Stimulated activated CD4-positive, alpha-beta T cell treated with anti-CD3 and anti-CD28 coated beads, Interleukin-2, amount 100 ng/mL, for 4 hours (primary cell): Measurements from ENCODE around the gene SH3PXD2A.
"Not testable (repeated sequence)": the region's sequence is repeated elsewhere in the genome, so short reads cannot be mapped to it uniquely, and the experiment has no call there.

Source experiments
- DNase-seq: peaks from one replicate; pipeline ENCODE4 v3.0.0-alpha.2; 2020; ENCODE audit warnings: low read depth

Gene SH3PXD2A

DNA sequence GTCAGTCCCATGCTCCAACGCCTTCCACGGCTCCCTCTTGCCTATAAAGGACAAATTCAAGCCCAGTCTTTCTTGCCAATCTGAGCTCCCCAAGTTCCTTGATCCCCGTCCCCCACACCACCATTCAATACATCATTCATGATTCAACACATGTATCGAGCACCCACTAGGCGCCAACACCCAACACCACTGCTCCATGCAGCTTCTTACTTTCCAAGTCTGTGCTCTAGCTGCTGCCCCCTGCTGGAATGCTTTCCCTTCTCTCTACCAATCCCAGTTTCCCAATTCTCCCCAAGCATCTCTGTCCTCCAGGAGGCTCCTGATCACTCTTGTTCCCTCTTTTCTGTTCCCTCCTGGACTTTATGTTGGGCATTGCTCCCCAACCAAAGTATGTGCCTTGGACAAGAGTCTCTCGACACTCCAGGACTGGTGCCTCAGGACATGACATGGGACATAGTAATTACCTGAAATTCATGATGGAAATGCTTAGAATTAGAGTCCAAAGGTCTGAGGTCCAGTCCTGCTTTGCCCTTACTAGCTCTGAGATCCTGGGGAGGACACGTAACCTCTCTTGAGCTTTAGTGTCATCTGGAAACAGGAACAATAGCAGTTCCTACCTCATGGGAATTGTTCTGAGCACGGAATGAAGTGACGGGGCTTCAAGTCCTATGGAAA, 189.2 kb downstream of the SH3PXD2A start:
- no peak for DNase-seq

DNA sequence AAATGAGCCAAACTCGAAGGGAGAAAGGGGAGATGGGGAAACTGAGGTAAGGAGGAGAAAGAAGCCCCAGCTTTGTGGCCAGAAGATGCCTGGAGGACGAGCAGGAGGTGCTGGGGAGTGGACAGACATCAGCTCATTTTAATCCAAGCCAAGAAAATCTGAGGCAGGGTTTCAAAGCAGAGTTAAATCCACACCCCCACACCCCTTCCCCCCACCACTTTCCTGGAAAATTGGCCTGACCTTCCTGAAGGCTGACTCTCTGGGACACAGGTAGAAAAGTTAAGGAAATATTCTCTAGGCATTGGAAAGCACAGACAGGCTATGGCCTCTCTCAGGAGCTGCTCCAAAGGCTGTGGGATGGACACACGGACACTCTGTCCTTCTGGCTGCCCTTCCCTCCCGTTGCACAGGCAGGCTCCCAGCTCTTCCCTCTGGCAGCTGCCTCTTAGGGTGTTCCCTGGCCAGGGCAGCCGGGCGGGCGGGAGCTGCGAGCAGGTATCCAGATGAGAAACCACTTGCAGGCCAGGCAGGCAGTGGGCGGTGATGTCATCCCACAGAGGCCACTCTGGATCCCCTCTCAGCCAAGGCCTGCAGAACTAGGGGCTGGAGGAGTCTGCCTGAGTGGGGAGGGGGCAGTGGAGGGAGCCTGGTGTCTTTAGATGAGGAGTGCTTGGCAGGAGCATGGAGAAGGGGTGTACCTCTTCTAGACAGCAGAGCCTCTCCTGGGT, 190.1 kb downstream of the SH3PXD2A start:
- DNase-seq, result no peak

DNA sequence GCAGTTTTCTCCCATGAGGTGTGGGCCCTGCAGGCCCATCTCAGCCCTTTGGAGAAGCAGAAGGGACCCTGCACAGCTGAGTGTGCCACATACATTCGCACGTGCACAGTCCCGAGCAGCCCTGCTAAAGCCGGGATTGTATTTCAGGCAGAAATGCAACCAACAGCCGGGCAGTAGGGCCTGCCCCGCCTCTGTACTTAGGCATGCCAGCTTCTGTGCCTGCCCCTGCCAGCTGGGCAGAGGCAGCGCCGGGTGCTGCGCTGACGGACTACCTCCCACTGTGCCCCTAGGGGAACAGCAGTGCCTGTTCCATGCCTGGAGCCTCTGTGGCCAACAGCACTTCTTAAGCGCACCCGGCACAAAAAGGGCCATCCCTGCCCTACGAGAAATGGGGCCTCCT, 191.6 kb downstream of the SH3PXD2A start:
- DNase-seq, result no peak

DNA sequence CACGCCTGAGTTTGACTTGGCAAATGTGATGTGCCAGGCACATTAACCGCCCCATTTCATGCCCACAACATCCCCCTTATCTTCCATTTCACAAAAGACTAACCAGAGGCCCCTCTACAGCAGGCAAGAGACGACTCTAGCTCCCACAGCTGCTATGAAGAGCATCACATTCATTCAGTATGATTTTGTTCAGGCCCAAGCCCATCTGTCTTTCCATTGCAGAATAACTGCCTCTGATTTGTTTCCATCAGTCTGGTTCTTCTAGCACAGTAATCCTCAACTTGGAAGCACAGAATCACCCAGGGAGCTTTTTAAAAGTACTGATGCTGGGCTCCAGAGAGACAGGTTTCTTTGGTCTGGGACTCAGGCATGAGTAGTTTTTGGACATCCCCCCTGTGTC, 192.1 kb downstream of the SH3PXD2A start:
- DNase-seq, result no peak

DNA sequence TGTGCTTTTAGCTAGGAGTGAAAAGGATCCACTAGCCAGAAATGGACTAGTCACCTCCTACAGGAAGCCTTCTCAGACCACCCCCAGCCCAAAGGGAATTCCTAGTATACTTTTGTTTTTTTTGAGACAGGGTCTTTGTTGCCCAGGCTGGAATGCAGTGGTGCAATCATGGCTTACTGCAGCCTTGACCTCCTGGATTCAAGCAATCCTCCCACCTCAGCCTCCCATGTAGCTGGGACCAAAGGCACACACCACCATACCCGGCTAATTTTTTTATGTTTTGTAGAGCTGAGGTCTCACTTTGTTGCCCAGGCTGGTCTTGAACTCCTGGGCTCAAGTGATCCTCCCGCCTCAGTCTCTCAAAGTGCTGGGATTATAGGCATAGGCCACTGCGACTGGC, 192.7 kb downstream of the SH3PXD2A start:
- not testable (repeated sequence) for DNase-seq

DNA sequence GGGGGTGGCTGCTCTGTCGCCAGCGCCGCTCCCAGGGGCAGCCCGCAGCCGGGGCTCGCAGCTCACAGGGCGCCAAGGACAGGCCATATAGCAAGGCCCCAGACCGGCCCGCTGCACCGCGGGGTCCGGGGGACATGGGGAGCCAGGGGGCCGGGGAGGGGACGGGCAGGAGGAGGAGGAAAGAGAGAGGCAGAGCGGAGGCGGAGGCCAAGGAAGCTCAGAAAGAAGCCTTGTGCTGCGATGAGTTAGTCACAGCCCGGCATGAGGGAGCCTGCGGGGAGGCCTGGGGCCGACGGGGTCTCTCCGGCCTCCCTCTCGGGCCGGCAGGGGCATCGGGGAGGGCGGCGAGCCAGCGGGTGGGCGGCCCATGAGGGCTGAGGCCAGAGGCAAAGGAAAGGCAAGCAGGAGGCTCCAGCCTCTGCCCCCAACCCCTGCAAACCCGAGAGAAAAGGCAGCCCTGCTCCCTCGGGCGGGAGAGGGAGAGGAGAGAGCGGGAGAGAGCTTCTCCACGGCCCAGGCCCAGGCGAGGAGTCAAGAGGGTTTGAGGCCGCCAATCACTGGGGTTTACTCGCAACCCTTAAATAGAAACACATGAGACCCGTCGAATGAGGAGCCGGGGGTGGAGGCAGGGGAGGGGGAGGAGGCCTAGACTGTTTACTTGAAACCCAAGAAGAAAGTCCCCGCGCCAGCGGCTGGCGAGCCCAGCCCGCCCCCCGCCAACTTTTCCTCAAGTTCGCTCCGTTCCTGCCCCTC, 194.0 kb downstream of the SH3PXD2A start:
- DNase-seq, result peak; percentile 19

DNA sequence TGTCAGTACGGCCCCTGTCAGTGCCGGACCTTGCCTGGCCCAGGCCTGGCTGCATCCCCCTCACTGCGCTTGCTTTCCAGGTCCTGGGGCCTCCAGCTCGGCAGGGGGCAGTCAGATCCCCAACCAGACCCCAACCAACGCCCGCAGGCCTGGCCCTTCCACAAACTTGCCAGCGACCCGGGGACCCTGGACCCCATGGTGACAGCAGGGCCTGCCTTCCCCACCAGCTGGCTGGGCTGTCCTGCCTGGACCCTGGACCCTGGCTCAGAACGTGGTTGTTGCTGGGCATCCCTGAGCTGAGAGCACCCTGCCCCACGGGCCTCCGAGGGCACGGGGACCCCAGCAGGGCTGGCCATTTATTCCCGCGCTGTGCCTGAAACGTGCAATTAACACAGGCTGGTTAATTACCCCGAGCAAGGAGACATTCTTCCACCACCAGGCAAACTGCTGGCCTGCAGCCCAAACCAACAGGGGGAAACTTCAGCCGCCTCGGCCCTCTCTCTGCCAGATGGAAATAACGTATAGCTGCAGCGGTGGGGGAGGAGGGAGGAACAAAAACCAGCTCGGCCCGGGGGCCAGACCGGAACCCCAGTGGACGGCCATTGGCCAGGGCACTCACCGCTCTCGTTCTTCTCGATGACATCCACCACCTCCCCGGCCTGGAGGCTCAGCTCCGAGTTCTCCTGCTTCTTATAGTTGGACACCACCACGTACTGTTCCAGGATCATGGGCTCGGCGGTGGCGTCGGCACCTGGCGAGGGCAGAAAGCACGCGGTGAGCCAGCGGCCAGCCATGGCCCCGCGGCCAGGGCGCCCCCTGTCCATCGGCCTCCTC, 194.8 kb downstream of the SH3PXD2A start:
- no peak for DNase-seq

DNA sequence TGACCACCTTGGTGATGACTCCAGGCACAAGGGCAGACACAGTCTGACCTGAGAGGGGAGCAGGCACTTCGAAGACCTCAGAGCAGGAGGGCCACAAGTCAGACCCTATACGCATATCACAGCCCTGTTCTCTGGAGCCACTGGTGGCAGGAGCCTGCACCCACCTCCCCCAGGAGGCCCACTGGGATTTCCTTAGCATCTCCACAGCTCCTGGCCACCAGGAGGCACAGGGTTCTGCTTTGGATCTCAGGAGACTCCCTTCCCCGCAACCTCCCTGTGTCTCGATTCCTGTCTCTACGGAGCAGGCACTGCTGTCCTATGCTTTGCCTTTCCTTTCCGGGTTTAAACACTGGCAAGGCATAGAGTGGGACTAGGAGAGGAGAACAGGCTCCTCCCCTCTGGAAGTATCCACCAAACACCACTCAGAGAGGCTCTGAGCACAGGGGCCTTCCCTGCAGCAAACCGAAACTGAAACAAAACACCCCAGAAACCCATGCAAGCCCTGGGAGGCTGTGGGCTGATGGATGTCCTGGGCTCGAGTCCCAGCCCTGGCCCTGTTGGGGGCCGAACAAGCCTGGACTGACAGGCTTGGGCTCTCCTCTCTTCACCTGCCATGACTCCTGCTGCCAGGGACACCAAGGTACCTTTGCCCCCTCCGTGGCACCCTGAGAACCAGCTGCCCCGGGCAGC, 195.6 kb downstream of the SH3PXD2A start:
- peak; percentile 54 for DNase-seq

DNA sequence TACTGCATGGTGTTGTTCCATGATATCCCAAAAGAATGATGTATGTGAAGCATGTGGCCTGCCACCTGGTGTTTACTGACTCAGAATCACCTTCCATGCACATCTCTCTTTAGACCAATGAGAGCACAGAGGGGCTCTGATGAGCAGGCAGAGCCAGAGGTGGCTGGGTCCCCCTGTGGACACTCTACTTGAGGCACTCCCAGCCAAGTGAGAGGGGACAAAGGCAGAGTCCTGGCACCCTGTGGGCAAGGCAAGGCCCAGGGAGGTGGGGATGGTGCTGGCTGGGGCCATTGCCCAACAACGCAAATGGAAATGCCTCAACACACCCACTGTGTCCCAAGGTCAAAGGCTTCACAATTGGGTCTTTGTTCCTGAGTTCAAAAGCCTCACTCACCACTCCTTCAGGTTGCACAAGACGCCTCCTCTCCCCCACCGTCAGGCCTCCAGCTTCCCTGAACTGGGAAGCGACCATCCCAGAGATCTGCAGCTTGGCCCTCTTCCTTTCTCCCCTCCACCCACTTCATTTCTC, 197.3 kb downstream of the SH3PXD2A start:
- DNase-seq, result no peak

DNA sequence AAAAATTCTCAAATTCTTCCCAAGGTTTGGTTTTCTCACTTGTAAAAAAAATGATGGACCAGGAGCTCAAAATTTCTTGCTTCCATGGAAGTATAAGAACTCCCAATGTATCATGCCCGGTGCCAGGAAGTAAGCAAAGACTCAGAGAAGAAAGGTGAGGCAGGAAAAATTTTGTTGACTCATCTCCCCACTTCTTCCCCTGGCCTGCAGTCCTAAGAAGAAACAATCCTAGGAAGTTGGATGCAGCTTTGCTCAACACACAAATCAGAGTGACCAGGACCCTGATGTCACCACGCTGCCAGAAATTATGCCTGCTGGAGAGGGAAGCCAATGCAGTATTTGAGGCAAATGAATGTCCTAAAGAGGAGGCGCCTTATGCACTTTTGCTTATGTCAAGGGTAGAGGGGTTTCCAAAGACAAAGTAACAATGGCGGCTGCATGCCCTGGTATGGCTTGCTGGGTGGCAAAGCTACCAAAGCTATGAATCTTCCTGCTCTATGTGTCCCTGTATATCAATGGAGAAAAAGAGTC, 198.2 kb downstream of the SH3PXD2A start:
- no peak for DNase-seq

DNA sequence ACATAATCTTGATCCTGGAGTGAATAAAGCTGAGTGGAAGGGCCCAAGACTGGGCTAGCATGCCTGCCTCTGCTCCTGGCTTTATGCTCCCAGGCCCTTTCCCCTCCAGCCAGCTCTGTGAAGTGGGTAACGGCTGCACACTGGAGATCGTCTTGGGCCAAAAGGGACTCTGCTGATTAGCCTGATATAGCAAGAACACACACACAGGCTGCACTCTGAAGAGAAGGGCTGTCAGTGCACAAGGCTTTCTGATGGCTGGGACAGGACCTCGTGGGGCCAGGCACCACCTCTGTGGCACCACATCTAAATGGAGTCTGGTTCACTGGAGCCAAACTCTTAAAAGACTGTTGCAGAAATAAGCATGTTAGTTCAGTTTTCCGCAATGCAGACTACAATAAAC, 200.5 kb downstream of the SH3PXD2A start:
- DNase-seq, result no peak

DNA sequence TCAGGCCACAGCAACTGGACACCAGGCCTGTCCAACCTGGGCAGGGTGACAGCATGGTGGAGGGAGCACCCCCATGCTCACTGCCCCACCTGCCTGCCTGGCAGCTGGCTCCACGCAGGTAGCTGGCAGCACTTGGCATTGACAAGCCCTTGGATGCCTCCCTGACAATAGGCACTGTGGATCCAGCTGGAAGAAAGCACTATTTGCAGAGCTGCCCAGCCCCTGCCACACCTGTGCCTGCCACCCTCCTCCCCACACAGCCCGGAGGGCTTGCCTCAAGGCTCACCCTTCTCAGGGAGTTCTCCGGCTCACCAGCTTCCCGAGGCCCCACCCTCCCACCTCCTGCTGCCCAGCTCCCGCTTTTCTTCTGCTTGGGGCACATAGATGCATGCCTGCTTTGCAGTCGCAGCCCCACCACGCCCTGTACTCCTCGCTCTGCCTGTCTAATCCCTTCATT, 201.8 kb downstream of the SH3PXD2A start:
- no peak for DNase-seq

DNA sequence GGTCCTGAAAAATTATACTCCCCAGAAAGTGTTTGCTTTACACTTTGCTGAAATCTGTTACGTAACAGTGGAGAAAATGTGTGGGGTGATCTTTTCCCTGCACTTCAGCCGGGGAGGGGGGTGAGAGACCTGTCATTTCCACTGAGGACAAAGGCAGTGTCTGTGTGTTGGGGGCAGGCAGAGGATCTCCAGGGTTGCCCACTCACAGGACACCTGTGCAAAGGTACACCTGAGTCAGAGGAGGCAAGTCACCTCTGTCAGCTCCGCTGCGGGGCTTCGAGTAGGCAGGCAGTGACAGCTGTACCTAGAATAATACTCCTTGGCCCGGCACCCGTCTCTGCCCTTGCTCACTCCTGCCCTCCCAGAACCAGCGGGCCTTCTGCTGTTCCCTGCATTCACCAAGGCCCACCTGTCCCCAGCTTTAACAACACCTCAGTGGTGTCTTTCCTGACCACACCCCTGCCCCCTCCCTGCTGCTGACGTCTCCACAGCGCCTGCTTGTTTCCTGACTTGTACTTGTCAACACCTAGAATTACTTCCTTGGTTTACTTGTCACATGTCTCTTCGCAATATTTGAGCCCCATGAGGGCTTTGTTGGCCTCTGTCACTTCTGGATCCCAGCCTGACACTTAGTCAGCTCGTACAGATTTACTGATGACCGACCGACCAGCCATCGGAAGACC, 202.6 kb downstream of the SH3PXD2A start:
- no peak for DNase-seq

DNA sequence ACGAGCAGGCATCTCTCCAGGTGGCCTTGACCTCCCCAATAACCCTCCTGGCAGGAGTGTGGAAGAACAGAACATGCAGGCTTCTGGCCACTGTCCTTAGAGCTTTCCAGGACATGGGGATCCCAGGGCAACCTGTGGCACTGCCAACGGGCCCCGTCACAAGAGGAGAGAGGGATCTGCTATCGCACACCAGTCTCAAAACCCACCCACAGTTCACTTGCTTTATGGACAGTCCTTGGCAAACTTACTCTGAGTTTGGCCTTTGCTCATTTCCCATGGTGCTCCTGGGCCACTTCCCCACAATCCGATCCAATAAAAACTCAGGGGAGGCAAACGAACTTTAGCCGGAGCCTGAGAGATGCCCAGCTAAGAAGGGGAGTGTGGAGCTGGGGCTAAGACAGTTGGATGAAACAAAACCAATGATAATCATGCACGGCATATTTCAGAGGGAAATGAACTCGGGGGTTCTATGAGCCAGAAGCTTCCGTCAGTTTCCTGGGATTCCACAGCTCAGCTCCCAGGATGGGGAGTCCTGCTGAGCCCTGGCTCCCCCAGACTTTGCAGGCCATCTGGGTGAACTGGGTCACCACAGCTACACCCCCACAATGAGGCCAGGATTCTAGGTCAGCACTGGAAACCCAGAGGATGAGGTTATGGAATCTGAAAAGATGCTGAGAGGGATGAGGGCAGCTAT, 203.4 kb downstream of the SH3PXD2A start:
- DNase-seq, result no peak

DNA sequence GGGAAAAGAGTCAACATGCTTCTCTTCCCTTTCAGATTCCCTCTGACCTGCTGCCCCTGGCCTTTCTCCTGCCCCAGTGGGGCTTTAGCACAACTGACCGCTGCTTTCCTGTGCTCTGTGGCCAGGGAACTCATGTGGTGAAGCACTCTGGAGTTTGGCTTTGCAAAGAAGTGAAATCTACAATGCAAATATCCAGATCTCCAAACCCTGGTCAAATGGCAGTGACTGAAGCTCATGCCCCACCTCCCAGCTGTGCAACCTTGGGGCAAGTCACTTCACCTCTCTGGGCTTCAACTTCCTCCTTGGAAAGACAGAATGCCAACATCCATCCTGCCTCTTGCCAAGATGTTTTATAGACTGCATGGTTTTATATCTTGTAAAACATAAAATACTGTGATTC, 204.0 kb downstream of the SH3PXD2A start:
- no peak for DNase-seq

DNA sequence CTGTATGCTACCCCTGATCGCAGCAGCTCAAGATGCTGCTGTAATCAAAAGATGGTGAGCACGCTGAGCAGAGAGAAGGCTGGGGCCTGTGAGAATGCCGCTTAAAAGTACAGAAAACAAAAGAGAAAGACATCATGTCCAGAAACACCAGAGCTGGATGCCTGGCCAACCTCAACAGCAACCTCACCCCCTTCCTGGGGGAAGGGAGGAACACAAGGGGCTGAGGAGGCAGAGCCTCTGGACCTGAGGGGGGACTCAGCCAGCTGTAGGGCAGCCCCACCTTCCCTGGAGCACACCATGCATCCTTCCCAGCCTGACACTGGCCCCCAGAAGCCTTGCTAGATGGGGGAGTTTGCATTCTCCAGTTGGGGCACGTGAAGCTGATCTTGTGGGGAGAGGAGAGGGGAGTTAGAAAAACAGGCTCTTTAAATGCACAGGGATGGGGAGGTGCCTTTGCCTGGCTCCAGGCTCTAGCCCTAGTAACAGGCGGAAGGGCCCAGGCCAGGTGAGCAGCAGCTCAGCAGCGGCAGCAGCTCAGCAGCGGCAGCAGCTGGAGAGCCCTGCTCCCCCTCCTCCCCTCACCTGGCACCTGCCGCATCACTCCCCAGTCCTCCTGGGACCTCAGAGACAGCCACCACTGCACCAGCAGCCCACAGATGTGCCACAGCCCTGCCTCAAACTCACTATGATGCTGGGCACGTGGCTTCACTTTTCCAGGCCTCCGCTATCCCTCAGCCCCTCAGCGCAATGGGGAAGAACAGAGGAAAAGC, 205.5 kb downstream of the SH3PXD2A start:
- no peak for DNase-seq

DNA sequence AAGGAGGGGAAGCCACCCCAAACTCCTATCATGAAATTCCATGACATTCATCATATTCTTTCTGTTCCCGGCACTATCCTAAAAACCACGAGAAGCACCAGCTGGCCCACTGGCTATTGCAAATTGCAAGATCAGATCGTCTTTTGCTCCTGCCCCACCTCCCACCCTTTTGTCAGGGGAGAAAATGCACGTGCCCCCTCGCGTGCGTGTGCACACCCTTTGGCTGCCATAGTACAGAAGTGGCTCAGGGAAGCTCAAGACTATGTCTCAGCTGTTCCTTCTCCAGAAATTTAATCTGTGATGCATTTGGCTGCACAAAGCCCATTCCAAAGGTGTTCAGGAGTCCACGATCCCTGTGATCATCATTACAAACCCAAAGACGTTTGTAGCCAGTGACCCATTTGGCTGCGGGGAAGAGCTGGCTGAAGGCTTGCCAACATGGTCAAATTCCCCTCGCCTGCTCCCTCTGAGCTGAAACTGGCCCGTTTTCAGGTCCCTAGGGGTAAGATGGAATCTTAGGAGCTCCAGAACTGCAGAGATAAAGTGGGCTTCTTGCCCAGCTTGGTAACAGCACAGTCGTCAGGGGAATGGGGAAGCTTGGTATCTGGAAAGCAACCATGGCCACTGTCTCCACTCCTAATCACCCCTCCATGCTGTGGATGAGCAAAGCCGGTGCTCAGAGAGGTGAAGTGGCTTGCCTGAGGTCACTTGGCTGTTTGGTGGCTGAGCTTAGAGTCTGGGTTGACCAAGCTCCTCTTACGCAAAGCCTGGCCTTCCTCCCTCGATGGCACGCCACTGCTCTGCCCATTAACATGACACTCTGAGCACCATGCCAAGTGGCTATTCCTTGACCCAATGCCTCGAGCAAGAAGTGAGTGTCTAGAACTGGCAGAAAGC, 206.5 kb downstream of the SH3PXD2A start:
- DNase-seq, result no peak

DNA sequence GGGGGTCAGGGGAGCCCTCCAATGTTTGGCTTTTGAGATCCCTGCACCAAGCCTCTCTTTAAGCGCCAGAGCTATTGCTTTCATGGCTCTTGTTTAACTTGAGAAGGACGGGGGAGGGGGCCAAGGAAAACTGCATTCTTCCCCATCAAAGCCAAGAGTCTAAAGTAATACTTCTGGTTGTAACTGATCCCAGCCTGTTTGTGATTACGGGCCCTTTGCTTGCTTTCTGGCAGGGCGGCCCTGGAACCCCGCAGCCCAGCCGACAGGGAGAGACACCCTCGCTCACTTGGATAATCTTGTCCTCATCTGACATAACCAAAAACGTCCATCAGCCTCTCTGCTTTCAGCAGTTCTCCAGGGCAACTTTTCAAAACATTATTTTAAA, 207.1 kb downstream of the SH3PXD2A start:
- DNase-seq, result no peak
